AG04450 (cell line): ENCODE results near the gene TUBB. TPM values are rescaled to one million over a fixed set of nuclear protein-coding genes. Genes with fewer than 3 reads are reported as not detected.

Source experiments
- CTCF ChIA-PET: fragments of 300-600, 350-600 bp; formaldehyde crosslinking; extraction: SDS; loops from one replicate; lab custom pipeline; 2022; ENCODE audit warnings: antibody characterized with exemption, inconsistent platforms; lab: Charles Lee
- POLR2A ChIA-PET: fragments of 350-600 bp; formaldehyde crosslinking; extraction: SDS; loops from one replicate; lab custom pipeline; 2021; ENCODE audit warnings: antibody characterized with exemption, inconsistent platforms; lab: Yijun Ruan, JAX
- DNase-seq: peaks from one replicate; pipeline ENCODE4 v3.0.0-alpha.2; 2011; ENCODE audit warnings: low read depth, low spot score
- H3K27ac ChIP-seq: one replicate; pipeline ENCODE4 v1.5.1; 2012; ENCODE audit warnings: low read depth, low read length, control low read depth
- H3K27me3 ChIP-seq: one replicate; pipeline ENCODE4 v1.6.0; 2012; ENCODE audit warnings: low read length; ENCODE audit not compliant: control insufficient read depth, insufficient read depth
- H3K4me3 ChIP-seq: 2 replicates; pipeline ENCODE4 v1.5.1; 2011; ENCODE audit warnings: mild to moderate bottlenecking, low read depth, low read length, control low read depth
- H3K9me3 ChIP-seq: 2 replicates; pipeline ENCODE4 v1.5.1; 2012; ENCODE audit warnings: low read length; ENCODE audit not compliant: control insufficient read depth, insufficient read depth
- polyA plus RNA-seq: library from polyadenylated mRNA; depleted of rRNA; stranded (reverse); fragments of >200 nt; gene quantifications from 2 replicates; pipeline ENCODE4 v1.2.3, GENCODE V29; 2011; rRNA removed
- small RNA-seq: library from RNA; depleted of rRNA; stranded (forward); fragments of <200 nt; gene quantifications from one replicate; pipeline ENCODE3, GENCODE V24; 2012; ENCODE audit warnings: low read depth; ENCODE audit not compliant: insufficient read length
- TF ChIP-seq, protein P1 (sequence below): IDR thresholded peaks from 2 replicates; pipeline ENCODE4 v1.5.1; 2011; ENCODE audit warnings: low read depth, low read length, control low read depth, inconsistent platforms

TUBB gene
- polyA plus RNA-seq, 1 experiment: 1,457 TPM

DNA sequence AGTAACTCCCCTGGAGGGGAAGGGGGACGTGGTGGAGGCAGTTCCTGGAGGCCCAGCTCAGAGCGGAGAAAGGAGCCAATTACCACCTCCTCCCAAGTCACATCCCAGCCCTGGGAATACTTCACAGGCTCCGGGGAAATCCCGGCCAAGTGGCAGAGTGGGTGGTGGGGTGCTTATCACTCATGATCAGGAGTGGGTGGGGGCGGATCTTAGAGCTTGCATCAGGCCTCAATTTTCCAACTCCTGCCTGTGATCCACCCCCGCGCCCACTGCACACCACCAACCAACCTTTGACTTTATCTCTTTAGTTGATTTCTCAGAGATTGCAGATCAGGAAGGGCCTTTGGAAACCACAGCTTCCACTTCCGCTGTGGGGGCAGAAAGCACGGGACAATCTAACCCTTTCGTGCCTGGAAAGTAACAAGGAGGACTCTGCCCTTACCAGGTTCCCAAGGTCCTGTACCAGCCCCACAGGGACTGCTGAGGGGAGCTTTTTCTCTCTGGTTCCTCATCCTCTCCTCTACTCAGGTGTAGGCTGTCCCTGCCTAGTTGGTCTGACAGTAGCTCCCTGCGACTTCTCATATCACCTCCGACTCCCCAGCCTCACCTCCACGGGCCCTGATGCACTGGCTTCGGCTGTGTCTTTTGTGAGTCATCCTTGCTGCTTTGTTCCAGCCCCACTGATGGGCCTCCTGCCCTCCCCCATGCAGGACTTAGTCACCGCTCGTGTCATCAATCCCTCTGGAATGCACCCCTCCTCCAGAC, 49.1 kb downstream of the TUBB start:
- TF ChIP-seq, protein P1, sequence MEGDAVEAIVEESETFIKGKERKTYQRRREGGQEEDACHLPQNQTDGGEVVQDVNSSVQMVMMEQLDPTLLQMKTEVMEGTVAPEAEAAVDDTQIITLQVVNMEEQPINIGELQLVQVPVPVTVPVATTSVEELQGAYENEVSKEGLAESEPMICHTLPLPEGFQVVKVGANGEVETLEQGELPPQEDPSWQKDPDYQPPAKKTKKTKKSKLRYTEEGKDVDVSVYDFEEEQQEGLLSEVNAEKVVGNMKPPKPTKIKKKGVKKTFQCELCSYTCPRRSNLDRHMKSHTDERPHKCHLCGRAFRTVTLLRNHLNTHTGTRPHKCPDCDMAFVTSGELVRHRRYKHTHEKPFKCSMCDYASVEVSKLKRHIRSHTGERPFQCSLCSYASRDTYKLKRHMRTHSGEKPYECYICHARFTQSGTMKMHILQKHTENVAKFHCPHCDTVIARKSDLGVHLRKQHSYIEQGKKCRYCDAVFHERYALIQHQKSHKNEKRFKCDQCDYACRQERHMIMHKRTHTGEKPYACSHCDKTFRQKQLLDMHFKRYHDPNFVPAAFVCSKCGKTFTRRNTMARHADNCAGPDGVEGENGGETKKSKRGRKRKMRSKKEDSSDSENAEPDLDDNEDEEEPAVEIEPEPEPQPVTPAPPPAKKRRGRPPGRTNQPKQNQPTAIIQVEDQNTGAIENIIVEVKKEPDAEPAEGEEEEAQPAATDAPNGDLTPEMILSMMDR: no peak
- Histone ChIP-seq H3K27me3 (no peaks in the 10 kb centered on the region), H3K4me3 (peak overlapping the region; percentile 49), H3K27ac (peak overlapping the region; percentile 100), H3K9me3 (no peaks in the 10 kb centered on the region)
- ChIA-PET CTCF (interaction anchor here (0.8 to 1.7 kb wide), 6 partner anchors 17 to 318 kb away, joined by 3 to 7 read pairs (median 4); partner anchors contain the start of gene DHX16), POLR2A (interaction anchor here (0.6 to 2.7 kb wide), 12 partner anchors 9 to 154 kb away, joined by 3 to 22 read pairs (median 8); partner anchors contain the start of gene IER3)
- peak; percentile 86 for DNase-seq

DNA sequence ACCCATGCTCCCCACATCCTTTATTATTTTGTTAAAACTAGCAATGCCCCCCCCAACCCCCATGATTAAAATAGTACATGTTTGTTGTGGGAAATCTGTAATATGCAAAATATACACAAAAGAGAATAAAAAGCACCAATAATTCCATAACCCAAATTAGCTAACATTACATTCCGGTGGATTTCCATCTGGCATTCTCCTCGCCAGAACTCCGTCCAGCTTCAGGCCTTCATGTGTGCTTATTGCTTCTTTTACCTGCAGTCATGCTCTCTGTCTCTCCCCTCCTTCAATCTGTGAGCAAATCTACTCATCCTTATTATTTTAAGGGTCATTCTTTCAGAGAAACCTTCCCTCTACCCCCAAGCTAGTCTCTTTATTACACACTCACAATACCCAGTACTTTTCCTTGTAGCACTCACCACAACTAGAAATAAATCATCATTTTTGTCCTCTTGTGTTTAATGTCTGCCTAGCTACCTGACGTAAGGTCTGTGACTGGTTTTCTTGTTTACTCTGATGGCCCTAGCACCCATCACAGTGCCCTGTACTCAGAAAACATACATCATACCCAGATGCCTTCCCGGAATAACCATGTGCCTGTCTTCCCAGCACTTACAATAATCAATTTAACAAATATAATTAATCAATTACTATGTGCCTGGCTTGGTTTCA, 49.8 kb downstream of the TUBB start:
- DNase-seq: no peak
- ChIA-PET POLR2A (interaction anchor here (1.0 to 2.7 kb wide), 8 partner anchors 9 to 50 kb away, joined by 3 to 22 read pairs (median 8); partner anchors contain the start of gene IER3), CTCF (interaction anchor here (0.9 to 1.7 kb wide), 4 partner anchors 42 to 317 kb away, joined by 3 to 7 read pairs (median 4); partner anchors contain the start of gene DHX16)
- H3K4me3 ChIP-seq: no peak overlapping the region
- no peaks in the 10 kb centered on the region for H3K9me3 ChIP-seq
- peak overlapping the region; percentile 100 for H3K27ac ChIP-seq
- no peaks in the 10 kb centered on the region for H3K27me3 ChIP-seq
- TF ChIP-seq, protein P1: no peak

DNA sequence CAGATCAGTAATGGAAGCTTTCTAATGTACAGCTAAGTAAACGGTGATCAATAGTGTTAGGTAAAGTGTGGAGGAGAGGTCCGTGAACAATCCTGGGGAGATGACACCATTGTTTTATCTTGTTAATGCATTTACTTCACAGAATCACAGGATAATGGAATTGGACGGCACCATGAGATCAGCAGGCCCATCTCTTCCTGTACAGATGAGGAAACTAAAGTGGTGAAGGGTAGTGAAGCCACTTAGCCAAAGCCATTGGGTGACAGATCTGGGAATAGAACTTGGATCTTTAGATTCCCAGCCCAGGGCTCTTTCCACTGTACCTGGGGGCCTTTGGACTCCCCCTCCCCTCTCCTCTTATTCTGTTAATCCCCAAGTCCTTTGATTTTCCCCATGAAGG, 50.4 kb downstream of the TUBB start:
- H3K27me3 ChIP-seq: no peaks in the 10 kb centered on the region
- no peak overlapping the region for H3K4me3 ChIP-seq
- no peak for DNase-seq
- TF ChIP-seq, protein P1: no peak
- ChIA-PET POLR2A (interaction anchor here (1.0 to 2.7 kb wide), 5 partner anchors 8 to 50 kb away, joined by 3 to 21 read pairs (median 9); partner anchors contain the start of gene IER3), CTCF (no interaction called here)
- H3K9me3 ChIP-seq: no peaks in the 10 kb centered on the region
- peak overlapping the region; percentile 100 for H3K27ac ChIP-seq

DNA sequence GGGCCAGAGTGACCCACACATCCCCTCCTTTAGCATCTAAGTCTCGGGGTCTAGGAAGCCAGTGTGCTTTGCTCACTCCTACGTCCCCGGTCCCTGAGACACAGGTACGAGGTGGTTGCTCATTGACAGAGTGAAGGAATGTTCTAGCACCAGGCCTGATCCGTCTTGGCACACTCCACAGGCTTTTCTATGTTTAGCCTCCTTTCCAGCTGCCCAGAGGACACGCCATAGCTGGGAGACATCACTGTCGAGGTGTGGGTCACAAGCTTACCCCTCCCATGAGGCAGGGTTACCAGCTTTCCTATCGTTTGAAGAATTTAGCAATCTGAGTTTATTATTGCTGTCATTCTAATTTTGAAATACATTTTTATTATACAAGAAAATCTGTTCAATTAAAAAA, 54.5 kb downstream of the TUBB start:
- Histone ChIP-seq H3K9me3 (no peaks in the 10 kb centered on the region), H3K4me3 (no peak overlapping the region), H3K27me3 (no peaks in the 10 kb centered on the region), H3K27ac (no peak overlapping the region)
- no peak for DNase-seq
- TF ChIP-seq, protein P1: no peak
- POLR2A ChIA-PET: no interaction called here
- CTCF ChIA-PET: no interaction called here

Small RNA genes within 50 kb of the gene (small RNA-seq; reads per million reads assigned to genes)
- not detected for gene RF00019
- gene RN7SL353P: not detected

Other genes with a start within 250 kb of the TUBB start
- gene HLA-E, start 230.8 kb upstream of the TUBB start, polyA plus RNA-seq: 127 and 136 TPM in 2 replicates
- gene GNL1, start 163.9 kb upstream of the TUBB start, polyA plus RNA-seq: 41.7 and 50.0 TPM in 2 replicates
- 26.8 and 27.3 TPM in 2 replicates for gene PRR3, start 163.1 kb upstream of the TUBB start, polyA plus RNA-seq
- 32.3 and 38.7 TPM in 2 replicates for gene ABCF1, start 148.9 kb upstream of the TUBB start, polyA plus RNA-seq
- gene PPP1R10, start 103.1 kb upstream of the TUBB start, polyA plus RNA-seq: 32.9 and 43.2 TPM in 2 replicates
- 56.6 and 59.8 TPM in 2 replicates for gene MRPS18B, start 102.5 kb upstream of the TUBB start, polyA plus RNA-seq
- gene ATAT1, start 93.5 kb upstream of the TUBB start, polyA plus RNA-seq: 10.8 and 13.1 TPM in 2 replicates
- gene C6orf136, start 73.2 kb upstream of the TUBB start, polyA plus RNA-seq: 5.1 and 5.5 TPM in 2 replicates
- 27.6 and 31.9 TPM in 2 replicates for gene DHX16, start 47.3 kb upstream of the TUBB start, polyA plus RNA-seq
- gene PPP1R18, start 33.7 kb upstream of the TUBB start, polyA plus RNA-seq: 83.2 and 89.6 TPM in 2 replicates
- 14.6 and 17.4 TPM in 2 replicates for gene NRM, start 29.4 kb upstream of the TUBB start, polyA plus RNA-seq
- gene MDC1, start 3.1 kb upstream of the TUBB start, polyA plus RNA-seq: 4.1 and 6.8 TPM in 2 replicates
- gene FLOT1, start 22.3 kb downstream of the TUBB start, polyA plus RNA-seq: 155 and 156 TPM in 2 replicates
- gene IER3, start 24.2 kb downstream of the TUBB start, polyA plus RNA-seq: 85.2 and 98.7 TPM in 2 replicates
- 9.9 and 13.3 TPM in 2 replicates for gene DDR1, start 164.2 kb downstream of the TUBB start, polyA plus RNA-seq
- gene GTF2H4, start 187.9 kb downstream of the TUBB start, polyA plus RNA-seq: 31.9 and 33.0 TPM in 2 replicates
- 10.3 and 12.2 TPM in 2 replicates for gene VARS2, start 193.9 kb downstream of the TUBB start, polyA plus RNA-seq
- gene SFTA2, start 211.8 kb downstream of the TUBB start, polyA plus RNA-seq: not detected in 2 replicates
- gene MUCL3, start 220.6 kb downstream of the TUBB start, polyA plus RNA-seq: not detected in 2 replicates